ENCODE data around the gene TAAR2. TPM values are rescaled to one million over a fixed set of nuclear protein-coding genes. Genes with fewer than 3 reads are reported as not detected.
"Not testable (repeated sequence)": the region's sequence is repeated elsewhere in the genome, so short reads cannot be mapped to it uniquely, and the experiment has no call there.

Gene TAAR2
- total RNA-seq, 1 donor: not detected

DNA sequence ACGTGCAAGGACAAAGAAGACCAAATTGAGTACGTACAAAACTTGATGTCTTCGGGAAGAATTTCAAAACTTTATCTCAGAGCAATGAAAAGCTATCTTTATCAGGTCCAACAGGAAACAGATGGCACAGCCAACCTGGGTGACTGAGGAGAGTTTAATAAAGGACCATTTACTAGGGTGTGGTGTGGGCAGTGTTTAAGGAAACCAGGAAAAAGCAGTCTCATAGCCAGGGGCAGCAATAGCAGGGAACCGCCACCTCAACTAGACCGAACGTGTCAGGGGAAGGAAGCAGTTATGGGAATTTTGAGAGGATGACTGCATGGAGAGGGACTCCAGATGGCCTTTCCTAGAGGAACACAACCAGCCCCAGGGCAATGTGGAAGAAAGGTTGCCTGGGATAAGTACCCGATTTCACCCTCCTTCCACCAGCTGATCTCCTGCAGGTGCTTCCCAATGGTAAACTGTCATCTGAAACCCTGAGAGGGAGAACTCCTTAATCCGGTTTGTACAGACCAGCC lies 19.4 kb downstream of the TAAR2 start:
- Histone ChIP-seq H3K27ac (ENCODE audit: low read depth, low read length) (no peak overlapping the region), H3K4me1 (ENCODE audit: insufficient read depth, low read length) (no peaks in the 10 kb centered on the region), H2AFZ (ENCODE audit: low read length) (no peak overlapping the region), H4K20me1 (ENCODE audit: insufficient read depth, low read length) (no peaks in the 10 kb centered on the region), H3K4me3 (ENCODE audit: insufficient read depth, low read length) (no peak overlapping the region), H3K27me3 (ENCODE audit: insufficient read depth, low read length) (no peaks in the 10 kb centered on the region), H3K36me3 (ENCODE audit: insufficient read depth, low read length) (no peaks in the 10 kb centered on the region), H3K9me3 (ENCODE audit: low read depth, low read length) (no peaks in the 10 kb centered on the region), H3K4me2 (ENCODE audit: insufficient read depth, low read length) (no peak overlapping the region), H3K79me2 (ENCODE audit: insufficient read depth, low read length) (no peaks in the 10 kb centered on the region)
- TF ChIP-seq, protein P1, sequence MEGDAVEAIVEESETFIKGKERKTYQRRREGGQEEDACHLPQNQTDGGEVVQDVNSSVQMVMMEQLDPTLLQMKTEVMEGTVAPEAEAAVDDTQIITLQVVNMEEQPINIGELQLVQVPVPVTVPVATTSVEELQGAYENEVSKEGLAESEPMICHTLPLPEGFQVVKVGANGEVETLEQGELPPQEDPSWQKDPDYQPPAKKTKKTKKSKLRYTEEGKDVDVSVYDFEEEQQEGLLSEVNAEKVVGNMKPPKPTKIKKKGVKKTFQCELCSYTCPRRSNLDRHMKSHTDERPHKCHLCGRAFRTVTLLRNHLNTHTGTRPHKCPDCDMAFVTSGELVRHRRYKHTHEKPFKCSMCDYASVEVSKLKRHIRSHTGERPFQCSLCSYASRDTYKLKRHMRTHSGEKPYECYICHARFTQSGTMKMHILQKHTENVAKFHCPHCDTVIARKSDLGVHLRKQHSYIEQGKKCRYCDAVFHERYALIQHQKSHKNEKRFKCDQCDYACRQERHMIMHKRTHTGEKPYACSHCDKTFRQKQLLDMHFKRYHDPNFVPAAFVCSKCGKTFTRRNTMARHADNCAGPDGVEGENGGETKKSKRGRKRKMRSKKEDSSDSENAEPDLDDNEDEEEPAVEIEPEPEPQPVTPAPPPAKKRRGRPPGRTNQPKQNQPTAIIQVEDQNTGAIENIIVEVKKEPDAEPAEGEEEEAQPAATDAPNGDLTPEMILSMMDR (IDR thresholded peaks at IDR 0.05; ENCODE audit: extremely low read depth, low read depth, low read length): no peak
- no peak for DNase-seq (ENCODE audit: insufficient read length, low spot score, missing footprints)

DNA sequence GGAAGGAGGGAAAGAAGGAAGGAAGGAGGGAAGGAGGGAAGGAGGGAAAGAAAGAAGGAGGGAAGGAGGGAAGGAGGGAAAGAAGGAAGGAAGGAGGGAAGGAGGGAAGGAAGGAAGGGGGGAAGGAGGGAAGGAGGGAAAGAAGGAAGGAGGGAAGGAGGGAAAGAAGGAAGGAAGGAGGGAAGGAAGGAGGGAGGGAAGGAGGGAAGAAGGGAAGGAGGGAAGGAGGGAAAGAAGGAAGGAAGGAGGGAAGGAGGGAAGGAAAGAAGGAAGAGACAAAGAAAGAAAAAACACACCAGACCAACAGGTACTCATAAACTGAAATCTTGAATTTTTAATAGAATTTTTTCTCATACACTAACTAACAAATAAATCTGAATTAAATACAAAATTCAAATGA lies 23.2 kb downstream of the TAAR2 start:
- not testable (repeated sequence) for DNase-seq (ENCODE audit: insufficient read length, low spot score, missing footprints); H3K4me3 ChIP-seq (ENCODE audit: insufficient read depth, low read length); H3K27me3 ChIP-seq (ENCODE audit: insufficient read depth, low read length); H3K36me3 ChIP-seq (ENCODE audit: insufficient read depth, low read length); H3K4me2 ChIP-seq (ENCODE audit: insufficient read depth, low read length); H3K27ac ChIP-seq (ENCODE audit: low read depth, low read length); H4K20me1 ChIP-seq (ENCODE audit: insufficient read depth, low read length); H3K9me3 ChIP-seq (ENCODE audit: low read depth, low read length); H3K4me1 ChIP-seq (ENCODE audit: insufficient read depth, low read length); H2AFZ ChIP-seq (ENCODE audit: low read length); H3K79me2 ChIP-seq (ENCODE audit: insufficient read depth, low read length)

DNA sequence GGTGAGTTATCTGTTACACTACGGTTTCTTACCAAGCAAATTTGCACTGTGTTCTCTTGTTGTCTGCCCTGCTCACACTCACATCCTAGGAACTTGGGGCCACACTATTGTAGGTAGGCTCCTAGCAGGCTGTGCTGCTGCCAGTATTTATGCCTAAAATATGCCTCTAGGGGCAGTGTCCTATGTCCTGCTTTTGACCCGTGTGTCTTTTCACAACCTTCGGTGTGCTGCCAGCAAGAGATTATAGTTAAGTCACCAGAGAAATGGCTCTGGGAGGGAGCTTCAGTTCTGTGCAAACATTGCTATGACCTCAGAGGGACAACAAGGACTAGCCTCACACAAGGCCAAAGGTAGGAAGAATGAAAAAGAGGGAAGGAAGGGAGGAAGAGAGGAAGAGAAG lies 25.6 kb downstream of the TAAR2 start:
- Histone ChIP-seq H3K9me3 (ENCODE audit: low read depth, low read length) (no peaks in the 10 kb centered on the region), H3K4me3 (ENCODE audit: insufficient read depth, low read length) (no peak overlapping the region), H3K4me2 (ENCODE audit: insufficient read depth, low read length) (no peak overlapping the region), H3K27ac (ENCODE audit: low read depth, low read length) (no peak overlapping the region), H3K79me2 (ENCODE audit: insufficient read depth, low read length) (no peaks in the 10 kb centered on the region), H3K36me3 (ENCODE audit: insufficient read depth, low read length) (no peaks in the 10 kb centered on the region), H2AFZ (ENCODE audit: low read length) (no peak overlapping the region), H3K4me1 (ENCODE audit: insufficient read depth, low read length) (no peaks in the 10 kb centered on the region), H4K20me1 (ENCODE audit: insufficient read depth, low read length) (no peaks in the 10 kb centered on the region), H3K27me3 (ENCODE audit: insufficient read depth, low read length) (peaks cover 7% of the 10 kb centered on the region)
- TF ChIP-seq, protein P1 (IDR thresholded peaks at IDR 0.05; ENCODE audit: extremely low read depth, low read depth, low read length): peak; percentile 34
- no peak for DNase-seq (ENCODE audit: insufficient read length, low spot score, missing footprints)

DNA sequence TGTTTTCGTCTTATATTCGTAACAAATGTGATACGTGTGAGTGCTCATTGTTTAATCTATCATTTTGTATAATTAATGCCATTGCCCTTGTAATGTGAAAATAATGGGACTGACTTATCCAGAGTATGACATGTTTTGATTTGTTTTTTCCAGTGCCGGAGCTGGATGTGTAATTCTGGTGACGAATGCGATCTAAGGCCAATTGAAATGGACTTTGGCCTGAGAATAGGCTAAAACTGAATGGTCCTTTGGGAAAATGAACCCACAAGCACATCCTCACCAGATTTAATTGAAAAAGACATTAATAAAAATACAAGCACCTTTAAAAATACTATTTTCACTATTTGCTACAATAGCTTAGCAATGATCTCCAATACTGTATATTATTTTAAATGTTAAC lies 27.9 kb downstream of the TAAR2 start:
- Histone ChIP-seq H3K36me3 (ENCODE audit: insufficient read depth, low read length) (no peaks in the 10 kb centered on the region), H2AFZ (ENCODE audit: low read length) (no peak overlapping the region), H3K27me3 (ENCODE audit: insufficient read depth, low read length) (peaks cover 9% of the 10 kb centered on the region), H3K79me2 (ENCODE audit: insufficient read depth, low read length) (no peaks in the 10 kb centered on the region), H3K9me3 (ENCODE audit: low read depth, low read length) (no peaks in the 10 kb centered on the region), H4K20me1 (ENCODE audit: insufficient read depth, low read length) (no peaks in the 10 kb centered on the region), H3K4me3 (ENCODE audit: insufficient read depth, low read length) (no peak overlapping the region), H3K4me2 (ENCODE audit: insufficient read depth, low read length) (no peak overlapping the region), H3K4me1 (ENCODE audit: insufficient read depth, low read length) (no peaks in the 10 kb centered on the region), H3K27ac (ENCODE audit: low read depth, low read length) (no peak overlapping the region)
- TF ChIP-seq, protein P1 (IDR thresholded peaks at IDR 0.05; ENCODE audit: extremely low read depth, low read depth, low read length): no peak
- DNase-seq (ENCODE audit: insufficient read length, low spot score, missing footprints): no peak

Data from osteoblast (primary cell).